Measurements from ENCODE around the gene CDK5.
"Not testable (repeated sequence)": the region's sequence is repeated elsewhere in the genome, so short reads cannot be mapped to it uniquely, and the experiment has no call there.

GRCh38 chr7:151027728-151028130 lies 30.0 kb downstream of the CDK5 start:
- TF ChIP-seq CTCF (IDR thresholded peaks at IDR 0.05); POLR2A (IDR thresholded peaks at IDR 0.05); POLR2AphosphoS5 (IDR thresholded peaks at IDR 0.05; ENCODE audit: insufficient read depth in 1 of 2, low read depth in 1 of 2): not testable (repeated sequence)

Data from vagina (tissue), 2 donors.